Activated T-cell treated with anti-CD3 and anti-CD28 coated beads for 48 hours (primary cell): ENCODE data around the gene RIOK1.
"Not testable (repeated sequence)": the region's sequence is repeated elsewhere in the genome, so short reads cannot be mapped to it uniquely, and the experiment has no call there.

Source experiments
- DNase-seq: peaks from one replicate; pipeline ENCODE4 v3.0.0-alpha.2; 2020; ENCODE audit warnings: low read depth

RIOK1 gene

DNA sequence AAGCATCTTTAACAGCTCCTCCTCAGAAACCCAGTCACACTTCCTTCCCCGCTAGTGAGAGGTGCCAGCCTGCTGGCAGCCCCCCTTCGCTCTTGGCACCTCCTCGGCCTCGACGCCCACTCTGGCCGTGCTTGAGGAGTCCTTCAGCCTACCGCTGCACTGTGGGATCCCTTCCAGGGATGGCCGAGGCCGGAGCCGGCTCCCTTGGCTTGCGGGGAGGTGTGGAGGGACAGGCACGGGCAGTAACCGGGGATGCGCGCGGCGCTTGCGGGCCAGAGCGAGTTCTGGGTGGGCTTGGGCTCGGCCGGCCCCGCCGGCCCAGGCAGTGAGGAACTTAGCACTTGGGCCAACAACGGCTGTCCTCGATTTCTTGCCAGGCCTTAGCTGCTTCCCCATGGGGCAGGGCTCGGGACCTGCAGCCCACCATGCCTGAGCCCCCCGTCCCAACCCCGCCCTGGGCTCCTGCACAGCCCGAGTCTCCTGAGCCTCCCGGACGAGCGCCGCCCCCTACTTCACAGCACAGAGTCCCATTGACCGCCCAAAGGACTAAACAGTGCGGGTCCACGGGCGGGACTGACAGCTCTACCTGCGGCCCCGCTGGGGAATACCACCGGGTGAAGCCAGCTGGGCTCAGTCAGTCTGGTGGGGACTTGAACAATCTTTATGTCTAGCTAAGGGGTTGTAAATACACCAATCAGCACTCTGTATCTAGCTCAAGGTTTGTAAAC lies 51.6 kb downstream of the RIOK1 start:
- DNase-seq: no peak

DNA sequence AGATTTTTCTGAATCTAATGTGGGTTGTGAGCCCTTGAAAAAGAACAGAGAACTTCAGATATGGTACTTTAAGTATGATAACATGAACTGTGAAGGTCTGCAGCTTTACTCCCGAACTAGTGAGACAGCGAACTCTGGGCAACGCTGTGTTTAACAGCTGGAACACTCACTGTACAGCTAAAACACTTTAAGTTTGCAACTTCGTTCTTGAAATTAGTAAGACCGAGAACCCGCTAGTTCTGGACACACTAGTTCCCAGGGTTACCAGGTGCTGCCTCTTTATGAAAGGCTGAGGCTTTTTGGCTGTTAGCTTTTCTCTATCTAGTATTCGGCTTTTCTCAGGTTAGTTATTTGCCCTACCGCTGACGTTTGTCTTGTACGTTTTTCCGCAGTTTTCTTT lies 52.9 kb downstream of the RIOK1 start:
- no peak for DNase-seq

DNA sequence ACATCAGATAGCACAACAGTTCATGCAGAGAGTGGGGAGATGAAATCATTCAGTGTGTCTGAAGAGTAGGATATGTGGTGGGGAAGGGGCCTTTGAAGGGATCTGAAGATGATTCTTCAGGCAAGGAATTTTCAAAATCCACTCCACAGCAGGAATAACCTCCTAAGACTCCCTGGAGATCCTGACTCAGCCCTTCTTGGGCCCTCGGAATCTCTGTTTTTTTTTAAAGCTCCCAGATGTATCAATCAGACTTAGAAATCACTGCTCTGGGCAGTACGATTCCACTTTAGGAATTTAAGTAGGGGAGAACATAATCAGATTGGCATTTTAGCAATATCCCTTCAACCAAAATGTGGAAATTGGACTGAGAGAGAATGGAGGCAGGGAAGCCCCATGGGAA lies 55.5 kb downstream of the RIOK1 start:
- DNase-seq: no peak

DNA sequence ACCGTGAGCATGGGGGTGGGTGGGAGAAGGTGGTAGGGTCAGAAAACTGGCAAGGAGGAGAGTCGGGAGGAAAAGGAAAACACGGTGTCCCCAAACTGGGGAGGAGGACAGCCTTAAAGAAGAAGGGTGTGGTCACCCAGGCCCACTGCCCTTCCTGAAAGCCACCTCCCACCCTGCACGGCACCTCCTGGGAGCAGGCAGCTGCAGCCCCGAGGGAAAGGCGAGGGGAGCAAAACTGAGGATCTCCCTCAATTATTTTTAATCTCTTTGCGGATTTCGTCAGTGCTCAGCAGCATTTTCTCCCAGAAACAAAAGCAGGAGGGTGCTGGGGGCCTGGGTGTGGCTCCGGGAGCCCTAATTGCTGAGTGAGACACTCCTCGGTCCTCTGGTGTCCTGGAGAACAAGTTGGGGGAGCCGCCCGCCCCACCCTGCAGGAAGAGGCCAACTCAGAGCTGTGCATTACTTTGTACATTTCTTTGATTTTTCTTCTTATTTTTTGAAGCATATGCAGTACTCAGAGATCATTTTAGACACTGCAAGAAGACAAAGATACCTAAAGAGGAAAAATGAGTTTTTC lies 56.4 kb downstream of the RIOK1 start:
- DNase-seq: no peak

DNA sequence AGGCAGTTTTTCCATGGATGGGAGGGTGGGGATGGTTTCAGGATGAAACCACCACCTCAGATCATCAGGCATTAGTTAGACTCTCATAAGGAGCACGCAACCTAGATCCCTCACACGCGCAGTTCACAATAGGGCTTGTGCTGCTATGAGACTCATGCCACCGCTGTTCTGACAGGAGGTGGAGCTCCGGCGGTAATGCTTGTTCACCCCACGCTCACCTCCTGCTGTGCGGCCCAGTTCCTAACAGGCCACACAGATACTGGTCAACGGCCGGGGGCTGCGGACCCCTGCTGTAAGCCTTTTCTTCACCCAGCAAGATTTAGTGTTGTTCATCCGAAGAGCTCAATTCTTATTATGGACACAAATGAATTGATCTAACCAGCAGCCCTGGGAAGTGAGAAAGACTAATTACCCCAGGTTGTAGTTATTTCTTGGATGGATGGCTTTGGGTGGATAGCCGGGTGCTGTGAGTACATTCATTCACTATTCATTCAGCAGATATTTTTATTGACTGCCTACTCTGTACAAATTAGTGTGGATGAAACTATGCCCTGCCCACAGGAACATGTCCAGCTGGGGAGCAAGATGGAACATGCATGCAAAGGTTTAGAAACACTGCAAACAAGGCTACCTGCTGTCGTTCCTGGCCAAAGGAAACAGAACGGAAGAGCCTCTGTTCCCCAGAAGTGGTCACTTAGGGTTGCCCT lies 57.2 kb downstream of the RIOK1 start:
- DNase-seq: no peak

DNA sequence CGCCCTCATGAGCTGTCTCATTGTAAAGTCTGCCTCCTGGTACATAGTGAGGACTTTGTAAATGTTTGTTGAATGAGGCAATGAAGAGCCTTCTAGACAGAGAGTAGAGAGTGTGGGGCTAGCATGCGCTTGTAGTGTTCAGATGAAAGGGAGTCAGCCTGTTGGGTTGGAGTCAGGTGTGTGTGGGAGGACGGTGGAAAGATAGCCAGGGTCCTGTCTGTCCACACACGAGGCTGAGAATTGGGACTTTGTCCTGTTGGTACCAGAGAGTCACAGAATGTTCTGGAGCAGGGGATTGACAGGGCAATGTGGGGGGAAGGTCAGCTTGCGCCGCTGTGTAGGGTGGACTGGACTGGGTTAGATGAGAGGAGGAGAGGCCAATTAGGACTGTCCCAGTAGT lies 58.6 kb downstream of the RIOK1 start:
- no peak for DNase-seq

DNA sequence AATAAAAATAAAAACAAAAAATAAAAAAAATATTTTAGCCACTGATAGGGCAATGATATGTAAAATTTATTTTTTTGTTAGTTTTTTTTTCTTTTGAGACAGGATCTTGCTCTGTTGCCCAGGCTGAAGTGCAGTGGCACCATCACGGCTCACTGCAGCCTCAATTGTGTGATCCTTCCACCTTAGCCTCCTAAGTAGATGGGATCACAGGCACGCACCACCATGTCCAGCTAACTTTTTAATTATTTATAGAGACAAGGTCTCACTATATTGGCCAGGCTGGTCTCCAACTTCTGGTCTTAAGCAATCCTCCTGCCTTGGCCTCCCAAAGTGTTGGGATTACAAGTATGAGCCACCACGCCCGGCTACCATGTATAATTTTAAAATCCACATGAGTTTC lies 59.4 kb downstream of the RIOK1 start:
- no peak for DNase-seq

DNA sequence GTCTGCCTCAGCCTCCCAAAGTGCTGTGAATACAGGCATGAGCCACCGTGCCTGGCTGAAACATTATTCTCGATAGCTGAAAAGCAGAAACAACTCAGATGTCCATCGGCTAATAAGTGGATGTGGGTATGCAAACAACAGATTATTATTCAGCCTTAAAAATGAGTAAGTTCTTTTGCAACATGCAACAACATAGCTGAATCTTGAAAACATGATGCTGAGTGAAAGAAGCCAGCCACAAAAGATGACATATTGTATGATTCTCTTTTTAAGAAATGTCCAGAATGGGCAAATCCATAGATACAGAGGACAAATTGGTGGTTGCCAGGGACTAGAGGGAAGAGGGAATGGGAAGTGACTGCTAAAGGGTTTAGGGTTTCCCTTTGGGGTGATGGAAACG lies 61.7 kb downstream of the RIOK1 start:
- DNase-seq: no peak

DNA sequence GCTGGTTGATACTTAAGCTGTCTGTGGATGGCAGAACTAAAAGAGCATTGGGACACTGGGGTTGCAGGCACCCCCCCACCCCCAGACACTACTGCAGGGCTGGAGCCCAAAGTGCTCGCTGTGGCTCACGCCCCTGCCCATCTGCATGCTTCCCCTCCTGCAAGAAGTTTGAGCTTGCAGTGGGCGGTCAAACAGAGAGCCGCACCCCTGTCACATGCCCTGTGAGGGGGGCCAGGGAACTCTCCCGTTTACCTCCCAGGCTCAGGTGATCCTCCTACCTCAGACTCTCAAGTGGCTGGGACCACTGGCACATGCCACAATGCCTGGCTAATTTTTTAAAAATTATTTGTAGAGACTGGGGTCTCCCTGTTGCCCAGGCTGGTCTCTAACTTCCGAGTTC lies 63.3 kb downstream of the RIOK1 start:
- no peak for DNase-seq

DNA sequence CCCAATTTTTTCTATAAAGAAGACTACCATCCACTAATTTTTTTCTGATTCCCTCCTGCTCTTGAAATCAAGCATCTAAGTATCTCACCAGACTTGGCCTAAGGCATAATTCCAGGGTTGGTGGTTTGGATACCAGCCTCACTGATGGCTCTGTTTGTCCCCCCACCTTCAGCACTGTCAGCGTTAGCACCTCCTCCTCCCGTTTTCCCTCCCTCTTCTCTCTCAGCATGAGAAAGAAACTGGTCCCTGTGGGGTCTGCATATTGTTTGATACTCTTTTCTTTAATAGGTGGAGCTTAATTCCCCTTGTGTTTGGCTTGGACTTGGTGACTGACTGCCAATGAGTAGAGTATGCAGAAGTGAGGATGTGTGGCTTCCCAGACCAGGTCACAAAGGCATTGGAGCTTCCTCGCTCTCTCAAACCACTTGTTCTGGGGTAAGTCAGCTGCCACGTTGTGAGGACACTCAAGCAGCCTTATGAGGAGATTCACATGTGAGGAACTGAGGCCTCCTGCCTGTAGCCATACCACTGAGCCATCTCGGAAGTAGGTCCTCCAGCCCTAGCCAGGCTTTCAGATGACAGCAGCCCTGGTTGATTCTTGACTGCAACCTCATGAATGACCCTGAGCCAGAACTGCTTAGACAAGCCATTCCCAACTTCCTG lies 65.2 kb downstream of the RIOK1 start:
- no peak for DNase-seq

DNA sequence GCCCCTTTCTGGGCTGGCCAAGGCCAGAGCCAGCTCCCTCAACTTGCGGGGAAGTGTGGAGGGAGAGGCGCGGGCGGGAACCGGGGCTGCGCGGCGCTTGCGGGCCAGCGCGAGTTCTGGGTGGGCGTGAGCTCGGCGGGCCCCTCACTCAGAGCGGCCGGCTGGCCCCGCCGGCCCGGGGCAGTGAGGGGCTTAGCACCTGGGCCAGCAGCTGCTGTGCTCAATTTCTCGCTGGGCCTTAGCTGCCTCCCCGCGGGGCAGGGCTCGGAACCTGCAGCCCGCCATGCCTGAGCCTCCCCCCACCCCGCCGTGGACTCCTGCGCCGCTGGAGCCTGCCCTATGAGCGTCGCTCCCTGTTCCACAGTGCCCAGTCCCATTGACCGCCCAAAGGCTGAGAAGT lies 66.7 kb downstream of the RIOK1 start:
- not testable (repeated sequence) for DNase-seq

DNA sequence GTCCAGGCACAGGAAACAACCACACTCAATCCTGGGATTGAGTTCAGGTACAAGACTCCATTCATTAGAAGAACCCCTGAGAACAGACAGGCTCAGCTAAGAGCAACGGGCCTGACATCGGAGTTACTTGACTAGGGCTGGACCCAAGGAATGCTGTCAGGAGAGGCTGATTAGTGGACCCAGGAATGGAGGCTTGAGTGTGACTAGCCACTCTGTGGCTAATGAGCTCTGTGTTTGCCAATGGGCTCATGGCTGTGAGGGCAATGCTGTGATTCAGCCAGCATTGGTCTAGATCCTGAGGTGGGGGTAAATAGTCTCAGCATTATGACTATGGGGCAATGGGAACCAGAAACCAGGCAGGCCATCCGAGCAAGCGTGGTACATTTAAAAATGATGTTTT lies 71.8 kb downstream of the RIOK1 start:
- DNase-seq: no peak

DNA sequence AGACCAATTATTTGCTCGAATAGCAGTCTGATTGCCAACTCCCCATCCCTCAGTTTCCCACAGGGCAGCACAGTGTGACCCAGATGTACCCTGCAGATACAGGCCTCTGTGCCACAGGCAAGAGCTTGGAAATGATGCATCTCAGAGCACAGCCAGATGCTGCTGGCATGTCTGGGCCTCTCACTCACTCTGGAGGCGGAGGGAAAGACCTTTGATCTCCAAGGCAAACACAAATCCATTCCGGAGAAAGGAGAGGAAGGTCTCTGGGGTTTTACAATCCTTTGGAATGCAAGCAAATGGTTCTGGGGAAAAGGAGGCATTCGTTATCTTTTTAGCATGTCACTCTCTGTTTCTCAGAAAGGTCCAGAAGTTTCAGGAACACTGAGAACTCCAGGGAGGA lies 74.2 kb downstream of the RIOK1 start:
- DNase-seq: no peak

DNA sequence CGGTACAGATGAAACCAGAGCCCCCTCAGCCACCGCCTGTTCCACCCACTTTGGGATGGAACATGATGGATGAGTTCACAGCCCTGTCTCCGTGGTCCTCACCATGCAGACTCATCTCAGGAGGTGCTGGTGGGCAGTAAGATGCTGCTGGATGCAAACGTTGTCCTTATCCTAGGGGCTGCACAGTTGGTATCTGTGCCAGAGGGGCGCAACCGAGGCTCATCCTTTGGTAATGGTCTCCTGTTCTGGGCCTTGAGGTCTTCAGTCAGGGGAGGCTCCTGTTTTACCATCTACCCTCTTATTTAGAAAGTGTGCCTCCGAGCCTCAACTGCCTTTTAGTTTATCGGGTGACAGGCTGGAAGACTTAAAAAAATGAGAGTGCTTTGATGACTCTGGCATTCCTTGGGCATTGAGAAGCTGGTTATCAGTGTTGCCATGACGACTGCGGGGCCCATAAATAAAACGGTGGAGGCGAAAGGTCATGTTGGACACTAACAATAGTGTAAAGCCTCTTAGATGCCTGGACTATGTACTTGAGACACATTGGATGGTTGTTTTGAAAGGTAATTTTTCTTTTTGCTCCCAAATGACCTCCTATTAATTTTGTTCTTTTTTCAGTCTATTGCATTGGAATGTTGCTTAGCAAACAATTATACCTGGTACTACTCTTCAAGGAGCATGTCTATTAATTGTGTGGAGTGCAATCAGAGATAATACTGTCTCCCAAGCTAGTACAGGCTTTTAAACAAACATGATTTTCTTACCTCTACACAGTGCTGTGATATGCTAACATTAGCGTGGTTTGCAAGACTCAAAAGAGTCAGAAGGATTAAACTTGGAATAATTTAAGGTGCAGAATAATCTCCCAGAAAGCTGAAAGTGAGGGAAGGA lies 77.6 kb downstream of the RIOK1 start:
- DNase-seq: no peak
